Measurements from ENCODE around the gene ZNF101. TPM values are rescaled to one million over a fixed set of nuclear protein-coding genes. Genes with fewer than 3 reads are reported as not detected.

The ZNF101 gene
- total and polyA plus RNA-seq, 2 donors (not counting 1 experiment from before 2014, with no cell fraction given) = 4.4 to 5.4 TPM

DNA sequence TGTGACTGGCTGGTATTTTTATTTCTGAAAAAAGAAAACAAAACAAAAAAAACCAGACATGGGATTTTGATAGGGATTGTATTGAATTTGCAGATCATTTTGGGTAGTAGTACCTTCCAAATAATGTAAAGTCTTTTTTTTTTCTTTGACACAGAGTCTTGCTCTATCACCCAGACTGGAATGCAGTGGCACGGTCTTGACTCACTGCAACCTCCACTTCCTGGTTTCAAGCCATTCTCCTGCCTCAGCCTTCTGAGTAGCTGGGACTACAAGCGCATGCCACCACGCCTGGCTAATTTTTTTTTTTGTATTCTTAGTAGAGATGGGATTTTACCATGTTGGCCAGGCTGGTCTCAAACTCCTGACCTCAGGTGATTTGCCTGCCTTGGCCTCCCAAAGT is 4.2 kb downstream of the ZNF101 start:
- no peaks in the 10 kb centered on the region for H3K9me3 ChIP-seq (ENCODE audit: control insufficient read depth, insufficient read depth, low read depth, low read length)
- no peaks in the 10 kb centered on the region for H3K27me3 ChIP-seq (ENCODE audit: control insufficient read depth, insufficient read depth, low read length)
- no peaks in the 10 kb centered on the region for H3K36me3 ChIP-seq (ENCODE audit: control insufficient read depth, insufficient read depth, low read length)
- peaks cover 2% of the 10 kb centered on the region for H3K4me1 ChIP-seq (ENCODE audit: control insufficient read depth, extremely low read depth, insufficient read depth, low read length)
- H3K79me2 ChIP-seq (ENCODE audit: control insufficient read depth, insufficient read depth, low read length) = no peaks in the 10 kb centered on the region
- H2AFZ ChIP-seq (ENCODE audit: low read length) = no peak overlapping the region
- H3K27ac ChIP-seq (ENCODE audit: insufficient read depth, low read length) = no peak overlapping the region
- no peak overlapping the region for H3K4me2 ChIP-seq (ENCODE audit: extremely low read depth, insufficient read depth, low read length)
- no peak overlapping the region for H3K9ac ChIP-seq (ENCODE audit: insufficient read depth, low read length)
- TF ChIP-seq, protein P1, sequence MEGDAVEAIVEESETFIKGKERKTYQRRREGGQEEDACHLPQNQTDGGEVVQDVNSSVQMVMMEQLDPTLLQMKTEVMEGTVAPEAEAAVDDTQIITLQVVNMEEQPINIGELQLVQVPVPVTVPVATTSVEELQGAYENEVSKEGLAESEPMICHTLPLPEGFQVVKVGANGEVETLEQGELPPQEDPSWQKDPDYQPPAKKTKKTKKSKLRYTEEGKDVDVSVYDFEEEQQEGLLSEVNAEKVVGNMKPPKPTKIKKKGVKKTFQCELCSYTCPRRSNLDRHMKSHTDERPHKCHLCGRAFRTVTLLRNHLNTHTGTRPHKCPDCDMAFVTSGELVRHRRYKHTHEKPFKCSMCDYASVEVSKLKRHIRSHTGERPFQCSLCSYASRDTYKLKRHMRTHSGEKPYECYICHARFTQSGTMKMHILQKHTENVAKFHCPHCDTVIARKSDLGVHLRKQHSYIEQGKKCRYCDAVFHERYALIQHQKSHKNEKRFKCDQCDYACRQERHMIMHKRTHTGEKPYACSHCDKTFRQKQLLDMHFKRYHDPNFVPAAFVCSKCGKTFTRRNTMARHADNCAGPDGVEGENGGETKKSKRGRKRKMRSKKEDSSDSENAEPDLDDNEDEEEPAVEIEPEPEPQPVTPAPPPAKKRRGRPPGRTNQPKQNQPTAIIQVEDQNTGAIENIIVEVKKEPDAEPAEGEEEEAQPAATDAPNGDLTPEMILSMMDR (conservative IDR thresholded peaks at IDR 0.05 in 1 of 2, IDR thresholded peaks at IDR 0.05 in 1 of 2; ENCODE audit: low read depth in 1 of 2, low read length in 2 of 2) = no peak
- no peak for TF ChIP-seq EZH2 (IDR thresholded peaks at IDR 0.05; ENCODE audit: low read length, missing control alignments)
- H4K20me1 ChIP-seq (ENCODE audit: control insufficient read depth, extremely low read depth, insufficient read depth, low read length) = no peaks in the 10 kb centered on the region
- DNase-seq (ENCODE audit: low read depth in 2 of 2) = no peak
- H3K4me3 ChIP-seq (replicated peaks in 1 of 4; ENCODE audit: control extremely low read depth in 1 of 4, insufficient read depth in 1 of 4, low read depth in 3 of 4, low read length in 4 of 4) = no peak overlapping the region

DNA sequence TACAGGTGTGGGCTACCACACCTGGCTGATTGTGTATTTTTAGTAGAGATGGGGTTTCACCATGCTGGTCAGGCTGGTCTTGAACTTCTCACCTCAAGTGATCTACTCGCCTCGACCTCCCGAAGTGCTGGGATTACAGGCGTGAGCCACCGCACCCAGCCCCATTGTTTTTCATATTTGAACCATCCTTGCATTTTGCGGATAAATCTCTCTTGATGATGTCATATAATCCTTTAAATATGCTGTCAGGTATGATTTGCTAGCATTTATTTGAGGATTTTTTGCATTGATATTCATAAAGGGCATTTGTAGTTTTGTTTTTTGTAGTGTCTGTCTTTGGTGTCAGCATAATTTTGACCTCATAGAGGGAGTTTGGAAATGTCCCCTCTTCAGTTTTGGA is 5.7 kb downstream of the ZNF101 start:
- no peaks in the 10 kb centered on the region for H3K79me2 ChIP-seq (ENCODE audit: control insufficient read depth, insufficient read depth, low read length)
- H3K9me3 ChIP-seq (ENCODE audit: control insufficient read depth, insufficient read depth, low read depth, low read length) = no peaks in the 10 kb centered on the region
- H3K27me3 ChIP-seq (ENCODE audit: control insufficient read depth, insufficient read depth, low read length) = no peaks in the 10 kb centered on the region
- no peak for DNase-seq (ENCODE audit: low read depth in 2 of 2)
- no peaks in the 10 kb centered on the region for H3K4me1 ChIP-seq (ENCODE audit: control insufficient read depth, extremely low read depth, insufficient read depth, low read length)
- TF ChIP-seq, protein P1 (conservative IDR thresholded peaks at IDR 0.05 in 1 of 2, IDR thresholded peaks at IDR 0.05 in 1 of 2; ENCODE audit: low read depth in 1 of 2, low read length in 2 of 2) = no peak
- no peak for TF ChIP-seq EZH2 (IDR thresholded peaks at IDR 0.05; ENCODE audit: low read length, missing control alignments)
- H3K4me2 ChIP-seq (ENCODE audit: extremely low read depth, insufficient read depth, low read length) = no peak overlapping the region
- no peaks in the 10 kb centered on the region for H3K36me3 ChIP-seq (ENCODE audit: control insufficient read depth, insufficient read depth, low read length)
- no peaks in the 10 kb centered on the region for H4K20me1 ChIP-seq (ENCODE audit: control insufficient read depth, extremely low read depth, insufficient read depth, low read length)
- H3K9ac ChIP-seq (ENCODE audit: insufficient read depth, low read length) = no peak overlapping the region
- H3K4me3 ChIP-seq (replicated peaks in 1 of 4; ENCODE audit: control extremely low read depth in 1 of 4, insufficient read depth in 1 of 4, low read depth in 3 of 4, low read length in 4 of 4) = no peak overlapping the region
- H2AFZ ChIP-seq (ENCODE audit: low read length) = no peak overlapping the region
- no peak overlapping the region for H3K27ac ChIP-seq (ENCODE audit: insufficient read depth, low read length)

DNA sequence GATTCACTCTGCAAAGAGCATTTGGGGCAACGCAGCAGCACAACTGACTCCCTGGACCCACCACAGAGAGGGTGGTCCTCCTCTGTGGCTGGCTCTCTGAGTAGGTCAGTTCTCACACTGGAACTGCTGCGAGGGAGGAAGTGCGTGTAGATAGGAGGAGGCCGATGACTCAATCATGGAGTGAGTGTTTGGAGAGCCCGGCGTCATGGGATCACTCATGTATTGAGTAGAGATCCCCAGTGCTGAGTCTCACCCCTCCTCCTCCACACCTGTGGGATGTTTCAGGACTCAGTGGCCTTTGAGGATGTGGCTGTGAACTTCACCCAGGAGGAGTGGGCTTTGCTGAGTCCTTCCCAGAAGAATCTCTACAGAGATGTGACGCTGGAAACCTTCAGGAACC is 8.9 kb downstream of the ZNF101 start:
- Histone ChIP-seq H3K27me3 (ENCODE audit: control insufficient read depth, insufficient read depth, low read length) (no peaks in the 10 kb centered on the region), H3K79me2 (ENCODE audit: control insufficient read depth, insufficient read depth, low read length) (no peaks in the 10 kb centered on the region), H3K4me1 (ENCODE audit: control insufficient read depth, extremely low read depth, insufficient read depth, low read length) (no peaks in the 10 kb centered on the region), H4K20me1 (ENCODE audit: control insufficient read depth, extremely low read depth, insufficient read depth, low read length) (no peaks in the 10 kb centered on the region), H3K4me2 (ENCODE audit: extremely low read depth, insufficient read depth, low read length) (no peak overlapping the region), H3K9ac (ENCODE audit: insufficient read depth, low read length) (no peak overlapping the region), H3K4me3 (replicated peaks in 1 of 4; ENCODE audit: control extremely low read depth in 1 of 4, insufficient read depth in 1 of 4, low read depth in 3 of 4, low read length in 4 of 4) (no peak overlapping the region), H2AFZ (ENCODE audit: low read length) (no peak overlapping the region), H3K36me3 (ENCODE audit: control insufficient read depth, insufficient read depth, low read length) (peaks cover 2% of the 10 kb centered on the region), H3K27ac (ENCODE audit: insufficient read depth, low read length) (no peak overlapping the region), H3K9me3 (ENCODE audit: control insufficient read depth, insufficient read depth, low read depth, low read length) (no peaks in the 10 kb centered on the region)
- no peak for TF ChIP-seq EZH2 (IDR thresholded peaks at IDR 0.05; ENCODE audit: low read length, missing control alignments)
- TF ChIP-seq, protein P1 (conservative IDR thresholded peaks at IDR 0.05 in 1 of 2, IDR thresholded peaks at IDR 0.05 in 1 of 2; ENCODE audit: low read depth in 1 of 2, low read length in 2 of 2) = no peak
- DNase-seq (ENCODE audit: low read depth in 2 of 2) = no peak

All from fibroblast of lung (primary cell).